ENCODE measurements around the gene MRPL33. TPM values are rescaled to one million over a fixed set of nuclear protein-coding genes. Genes with fewer than 3 reads are reported as not detected.

The MRPL33 gene
- total and polyA plus RNA-seq, 2 experiments from 2014 or later, result 80.5 to 310 TPM

DNA sequence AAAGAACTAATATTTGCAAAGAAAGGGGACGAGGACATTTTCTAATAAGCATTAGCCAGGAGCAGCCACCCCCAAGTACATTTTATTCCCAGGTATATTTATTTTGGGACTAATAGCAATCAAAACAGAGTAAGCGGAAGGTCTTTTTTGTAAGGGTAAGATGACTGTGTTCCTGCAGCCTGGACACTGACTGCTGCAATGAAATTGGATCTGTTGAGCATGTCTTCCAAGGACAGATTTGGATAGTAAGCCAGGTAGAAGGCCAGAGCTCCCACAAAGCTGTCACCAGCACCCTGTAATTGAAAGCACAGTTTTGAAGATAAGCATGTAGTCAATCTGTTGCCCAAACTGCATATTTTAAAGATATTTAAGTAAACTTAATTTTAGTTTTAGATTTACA, 10.0 kb downstream of the MRPL33 start:
- ATAC-seq, result no peak

More for the DNA sequence above, 10.0 kb downstream of the MRPL33 start:
- H3K4me1 ChIP-seq (ENCODE audit: insufficient read depth), result no peaks in the 10 kb centered on the region
- H3K27me3 ChIP-seq (ENCODE audit: insufficient read depth), result no peaks in the 10 kb centered on the region
- H2AFZ ChIP-seq, result no peak overlapping the region
- H3K9me3 Mint-ChIP-seq, result no peaks in the 10 kb centered on the region
- H3K9me2 ChIP-seq (ENCODE audit: insufficient read depth), result no peaks in the 10 kb centered on the region
- H3F3A ChIP-seq (replicated peaks; ENCODE audit: low read depth), result 0 out of 2 replicates have a peak, but pooled peaks cover 5% of the 10 kb centered on the region
- no peak overlapping the region for H3K27ac Mint-ChIP-seq
- H3K79me2 ChIP-seq (replicated peaks; ENCODE audit: insufficient read depth), result peaks cover 35% of the 10 kb centered on the region
- H3K27ac ChIP-seq (ENCODE audit: low read depth), result no peak overlapping the region
- no peak for DNase-seq (ENCODE audit: low spot score)
- no peak overlapping the region for H3K4me2 ChIP-seq
- H3K4me1 Mint-ChIP-seq, result no peaks in the 10 kb centered on the region
- H4K20me1 ChIP-seq (replicated peaks; ENCODE audit: insufficient read depth), result peaks cover 28% of the 10 kb centered on the region
- H3K4me3 ChIP-seq, result no peak overlapping the region
- peaks cover 3% of the 10 kb centered on the region for H3K27me3 Mint-ChIP-seq (ENCODE audit: insufficient read depth, low read depth, poor library complexity)
- TF ChIP-seq JUNB (IDR thresholded peaks at IDR 0.05; ENCODE audit: unreplicated experiment), result no peak
- TF ChIP-seq, protein P1, sequence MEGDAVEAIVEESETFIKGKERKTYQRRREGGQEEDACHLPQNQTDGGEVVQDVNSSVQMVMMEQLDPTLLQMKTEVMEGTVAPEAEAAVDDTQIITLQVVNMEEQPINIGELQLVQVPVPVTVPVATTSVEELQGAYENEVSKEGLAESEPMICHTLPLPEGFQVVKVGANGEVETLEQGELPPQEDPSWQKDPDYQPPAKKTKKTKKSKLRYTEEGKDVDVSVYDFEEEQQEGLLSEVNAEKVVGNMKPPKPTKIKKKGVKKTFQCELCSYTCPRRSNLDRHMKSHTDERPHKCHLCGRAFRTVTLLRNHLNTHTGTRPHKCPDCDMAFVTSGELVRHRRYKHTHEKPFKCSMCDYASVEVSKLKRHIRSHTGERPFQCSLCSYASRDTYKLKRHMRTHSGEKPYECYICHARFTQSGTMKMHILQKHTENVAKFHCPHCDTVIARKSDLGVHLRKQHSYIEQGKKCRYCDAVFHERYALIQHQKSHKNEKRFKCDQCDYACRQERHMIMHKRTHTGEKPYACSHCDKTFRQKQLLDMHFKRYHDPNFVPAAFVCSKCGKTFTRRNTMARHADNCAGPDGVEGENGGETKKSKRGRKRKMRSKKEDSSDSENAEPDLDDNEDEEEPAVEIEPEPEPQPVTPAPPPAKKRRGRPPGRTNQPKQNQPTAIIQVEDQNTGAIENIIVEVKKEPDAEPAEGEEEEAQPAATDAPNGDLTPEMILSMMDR (conservative IDR thresholded peaks at IDR 0.05; ENCODE audit: low read depth in 2 of 2), result no peak
- TF ChIP-seq NANOG (IDR thresholded peaks at IDR 0.05; ENCODE audit: borderline replicate concordance), result no peak
- TF ChIP-seq EZH2phosphoT487 (IDR thresholded peaks at IDR 0.05; ENCODE audit: unreplicated experiment), result no peak
- no peak for TF ChIP-seq STAT1 (IDR thresholded peaks at IDR 0.05; ENCODE audit: unreplicated experiment)
- no peak for TF ChIP-seq CREB1 (CRISPR knock-in tag; IDR thresholded peaks at IDR 0.05; ENCODE audit: low read depth)
- no peak for TF ChIP-seq ZNF114 (CRISPR knock-in tag; IDR thresholded peaks at IDR 0.05)
- TF ChIP-seq, protein P2, sequence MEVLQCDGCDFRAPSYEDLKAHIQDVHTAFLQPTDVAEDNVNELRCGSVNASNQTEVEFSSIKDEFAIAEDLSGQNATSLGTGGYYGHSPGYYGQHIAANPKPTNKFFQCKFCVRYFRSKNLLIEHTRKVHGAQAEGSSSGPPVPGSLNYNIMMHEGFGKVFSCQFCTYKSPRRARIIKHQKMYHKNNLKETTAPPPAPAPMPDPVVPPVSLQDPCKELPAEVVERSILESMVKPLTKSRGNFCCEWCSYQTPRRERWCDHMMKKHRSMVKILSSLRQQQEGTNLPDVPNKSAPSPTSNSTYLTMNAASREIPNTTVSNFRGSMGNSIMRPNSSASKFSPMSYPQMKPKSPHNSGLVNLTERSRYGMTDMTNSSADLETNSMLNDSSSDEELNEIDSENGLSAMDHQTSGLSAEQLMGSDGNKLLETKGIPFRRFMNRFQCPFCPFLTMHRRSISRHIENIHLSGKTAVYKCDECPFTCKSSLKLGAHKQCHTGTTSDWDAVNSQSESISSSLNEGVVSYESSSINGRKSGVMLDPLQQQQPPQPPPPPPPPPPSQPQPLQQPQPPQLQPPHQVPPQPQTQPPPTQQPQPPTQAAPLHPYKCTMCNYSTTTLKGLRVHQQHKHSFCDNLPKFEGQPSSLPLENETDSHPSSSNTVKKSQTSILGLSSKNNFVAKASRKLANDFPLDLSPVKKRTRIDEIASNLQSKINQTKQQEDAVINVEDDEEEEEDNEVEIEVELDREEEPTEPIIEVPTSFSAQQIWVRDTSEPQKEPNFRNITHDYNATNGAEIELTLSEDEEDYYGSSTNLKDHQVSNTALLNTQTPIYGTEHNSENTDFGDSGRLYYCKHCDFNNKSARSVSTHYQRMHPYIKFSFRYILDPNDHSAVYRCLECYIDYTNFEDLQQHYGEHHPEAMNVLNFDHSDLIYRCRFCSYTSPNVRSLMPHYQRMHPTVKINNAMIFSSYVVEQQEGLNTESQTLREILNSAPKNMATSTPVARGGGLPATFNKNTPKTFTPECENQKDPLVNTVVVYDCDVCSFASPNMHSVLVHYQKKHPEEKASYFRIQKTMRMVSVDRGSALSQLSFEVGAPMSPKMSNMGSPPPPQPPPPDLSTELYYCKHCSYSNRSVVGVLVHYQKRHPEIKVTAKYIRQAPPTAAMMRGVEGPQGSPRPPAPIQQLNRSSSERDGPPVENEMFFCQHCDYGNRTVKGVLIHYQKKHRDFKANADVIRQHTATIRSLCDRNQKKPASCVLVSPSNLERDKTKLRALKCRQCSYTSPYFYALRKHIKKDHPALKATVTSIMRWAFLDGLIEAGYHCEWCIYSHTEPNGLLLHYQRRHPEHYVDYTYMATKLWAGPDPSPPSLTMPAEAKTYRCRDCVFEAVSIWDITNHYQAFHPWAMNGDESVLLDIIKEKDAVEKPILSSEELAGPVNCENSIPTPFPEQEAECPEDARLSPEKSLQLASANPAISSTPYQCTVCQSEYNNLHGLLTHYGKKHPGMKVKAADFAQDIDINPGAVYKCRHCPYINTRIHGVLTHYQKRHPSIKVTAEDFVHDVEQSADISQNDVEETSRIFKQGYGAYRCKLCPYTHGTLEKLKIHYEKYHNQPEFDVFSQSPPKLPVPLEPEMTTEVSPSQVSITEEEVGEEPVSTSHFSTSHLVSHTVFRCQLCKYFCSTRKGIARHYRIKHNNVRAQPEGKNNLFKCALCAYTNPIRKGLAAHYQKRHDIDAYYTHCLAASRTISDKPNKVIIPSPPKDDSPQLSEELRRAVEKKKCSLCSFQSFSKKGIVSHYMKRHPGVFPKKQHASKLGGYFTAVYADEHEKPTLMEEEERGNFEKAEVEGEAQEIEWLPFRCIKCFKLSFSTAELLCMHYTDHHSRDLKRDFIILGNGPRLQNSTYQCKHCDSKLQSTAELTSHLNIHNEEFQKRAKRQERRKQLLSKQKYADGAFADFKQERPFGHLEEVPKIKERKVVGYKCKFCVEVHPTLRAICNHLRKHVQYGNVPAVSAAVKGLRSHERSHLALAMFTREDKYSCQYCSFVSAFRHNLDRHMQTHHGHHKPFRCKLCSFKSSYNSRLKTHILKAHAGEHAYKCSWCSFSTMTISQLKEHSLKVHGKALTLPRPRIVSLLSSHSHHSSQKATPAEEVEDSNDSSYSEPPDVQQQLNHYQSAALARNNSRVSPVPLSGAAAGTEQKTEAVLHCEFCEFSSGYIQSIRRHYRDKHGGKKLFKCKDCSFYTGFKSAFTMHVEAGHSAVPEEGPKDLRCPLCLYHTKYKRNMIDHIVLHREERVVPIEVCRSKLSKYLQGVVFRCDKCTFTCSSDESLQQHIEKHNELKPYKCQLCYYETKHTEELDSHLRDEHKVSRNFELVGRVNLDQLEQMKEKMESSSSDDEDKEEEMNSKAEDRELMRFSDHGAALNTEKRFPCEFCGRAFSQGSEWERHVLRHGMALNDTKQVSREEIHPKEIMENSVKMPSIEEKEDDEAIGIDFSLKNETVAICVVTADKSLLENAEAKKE (CRISPR knock-in tag; IDR thresholded peaks at IDR 0.05), result no peak
- no peak for TF ChIP-seq POLR2AphosphoS5 (IDR thresholded peaks at IDR 0.05; ENCODE audit: low read depth)
- TF ChIP-seq, protein P3, sequence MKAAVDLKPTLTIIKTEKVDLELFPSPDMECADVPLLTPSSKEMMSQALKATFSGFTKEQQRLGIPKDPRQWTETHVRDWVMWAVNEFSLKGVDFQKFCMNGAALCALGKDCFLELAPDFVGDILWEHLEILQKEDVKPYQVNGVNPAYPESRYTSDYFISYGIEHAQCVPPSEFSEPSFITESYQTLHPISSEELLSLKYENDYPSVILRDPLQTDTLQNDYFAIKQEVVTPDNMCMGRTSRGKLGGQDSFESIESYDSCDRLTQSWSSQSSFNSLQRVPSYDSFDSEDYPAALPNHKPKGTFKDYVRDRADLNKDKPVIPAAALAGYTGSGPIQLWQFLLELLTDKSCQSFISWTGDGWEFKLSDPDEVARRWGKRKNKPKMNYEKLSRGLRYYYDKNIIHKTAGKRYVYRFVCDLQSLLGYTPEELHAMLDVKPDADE (IDR thresholded peaks at IDR 0.05), result no peak
- TF ChIP-seq EZH2 (IDR thresholded peaks at IDR 0.05; ENCODE audit: low read depth, unreplicated experiment), result no peak
- TF ChIP-seq, protein P4, sequence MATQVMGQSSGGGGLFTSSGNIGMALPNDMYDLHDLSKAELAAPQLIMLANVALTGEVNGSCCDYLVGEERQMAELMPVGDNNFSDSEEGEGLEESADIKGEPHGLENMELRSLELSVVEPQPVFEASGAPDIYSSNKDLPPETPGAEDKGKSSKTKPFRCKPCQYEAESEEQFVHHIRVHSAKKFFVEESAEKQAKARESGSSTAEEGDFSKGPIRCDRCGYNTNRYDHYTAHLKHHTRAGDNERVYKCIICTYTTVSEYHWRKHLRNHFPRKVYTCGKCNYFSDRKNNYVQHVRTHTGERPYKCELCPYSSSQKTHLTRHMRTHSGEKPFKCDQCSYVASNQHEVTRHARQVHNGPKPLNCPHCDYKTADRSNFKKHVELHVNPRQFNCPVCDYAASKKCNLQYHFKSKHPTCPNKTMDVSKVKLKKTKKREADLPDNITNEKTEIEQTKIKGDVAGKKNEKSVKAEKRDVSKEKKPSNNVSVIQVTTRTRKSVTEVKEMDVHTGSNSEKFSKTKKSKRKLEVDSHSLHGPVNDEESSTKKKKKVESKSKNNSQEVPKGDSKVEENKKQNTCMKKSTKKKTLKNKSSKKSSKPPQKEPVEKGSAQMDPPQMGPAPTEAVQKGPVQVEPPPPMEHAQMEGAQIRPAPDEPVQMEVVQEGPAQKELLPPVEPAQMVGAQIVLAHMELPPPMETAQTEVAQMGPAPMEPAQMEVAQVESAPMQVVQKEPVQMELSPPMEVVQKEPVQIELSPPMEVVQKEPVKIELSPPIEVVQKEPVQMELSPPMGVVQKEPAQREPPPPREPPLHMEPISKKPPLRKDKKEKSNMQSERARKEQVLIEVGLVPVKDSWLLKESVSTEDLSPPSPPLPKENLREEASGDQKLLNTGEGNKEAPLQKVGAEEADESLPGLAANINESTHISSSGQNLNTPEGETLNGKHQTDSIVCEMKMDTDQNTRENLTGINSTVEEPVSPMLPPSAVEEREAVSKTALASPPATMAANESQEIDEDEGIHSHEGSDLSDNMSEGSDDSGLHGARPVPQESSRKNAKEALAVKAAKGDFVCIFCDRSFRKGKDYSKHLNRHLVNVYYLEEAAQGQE (IDR thresholded peaks at IDR 0.05; ENCODE audit: unreplicated experiment), result no peak
- TF ChIP-seq ZNF331 (CRISPR knock-in tag; IDR thresholded peaks at IDR 0.05; ENCODE audit: low read depth), result no peak
- H3K36me3 ChIP-seq (ENCODE audit: insufficient read depth), result no peaks in the 10 kb centered on the region
- peaks cover 9% of the 10 kb centered on the region; the same call in 2 of the 3 replicates for H3K36me3 Mint-ChIP-seq (ENCODE audit: low read depth)
- no peak overlapping the region for H3K4me3 Mint-ChIP-seq
